Nephron progenitor cell (in vitro differentiated cells): ENCODE data around the gene GRK5.
"Not testable (repeated sequence)": the region's sequence is repeated elsewhere in the genome, so short reads cannot be mapped to it uniquely, and the experiment has no call there.

Experiments used
- DNase-seq: peaks from one replicate; pipeline ENCODE4 v3.0.0; 2021
- H3K27ac Mint-ChIP-seq: 2 replicates; pipeline ENCODE4 v1.8.0; 2021; ENCODE audit warnings: mild to moderate bottlenecking, moderate library complexity, mixed read lengths
- H3K27me3 Mint-ChIP-seq: 2 replicates; pipeline ENCODE4 v1.8.0; 2021; ENCODE audit warnings: mild to moderate bottlenecking, low read depth, mixed read lengths; ENCODE audit not compliant: poor library complexity
- H3K36me3 Mint-ChIP-seq: 2 replicates; pipeline ENCODE4 v1.8.0; 2021; ENCODE audit warnings: low read depth, mixed read lengths
- H3K4me1 Mint-ChIP-seq: 2 replicates; pipeline ENCODE4 v1.8.0; 2021; ENCODE audit warnings: mixed read lengths
- H3K4me3 Mint-ChIP-seq: 2 replicates; pipeline ENCODE4 v1.8.0; 2021; ENCODE audit warnings: mild to moderate bottlenecking, moderate library complexity, mixed read lengths
- H3K9me3 Mint-ChIP-seq: 2 replicates; pipeline ENCODE4 v1.8.0; 2021; ENCODE audit warnings: mild to moderate bottlenecking, moderate library complexity, mixed read lengths
- TF ChIP-seq, protein P1 (sequence below): fragments of 200-600 bp; sonication (generic); IDR thresholded peaks from 2 replicates; pipeline ENCODE4 v1.5.0; 2021; ENCODE audit warnings: antibody characterized with exemption

Gene GRK5

DNA sequence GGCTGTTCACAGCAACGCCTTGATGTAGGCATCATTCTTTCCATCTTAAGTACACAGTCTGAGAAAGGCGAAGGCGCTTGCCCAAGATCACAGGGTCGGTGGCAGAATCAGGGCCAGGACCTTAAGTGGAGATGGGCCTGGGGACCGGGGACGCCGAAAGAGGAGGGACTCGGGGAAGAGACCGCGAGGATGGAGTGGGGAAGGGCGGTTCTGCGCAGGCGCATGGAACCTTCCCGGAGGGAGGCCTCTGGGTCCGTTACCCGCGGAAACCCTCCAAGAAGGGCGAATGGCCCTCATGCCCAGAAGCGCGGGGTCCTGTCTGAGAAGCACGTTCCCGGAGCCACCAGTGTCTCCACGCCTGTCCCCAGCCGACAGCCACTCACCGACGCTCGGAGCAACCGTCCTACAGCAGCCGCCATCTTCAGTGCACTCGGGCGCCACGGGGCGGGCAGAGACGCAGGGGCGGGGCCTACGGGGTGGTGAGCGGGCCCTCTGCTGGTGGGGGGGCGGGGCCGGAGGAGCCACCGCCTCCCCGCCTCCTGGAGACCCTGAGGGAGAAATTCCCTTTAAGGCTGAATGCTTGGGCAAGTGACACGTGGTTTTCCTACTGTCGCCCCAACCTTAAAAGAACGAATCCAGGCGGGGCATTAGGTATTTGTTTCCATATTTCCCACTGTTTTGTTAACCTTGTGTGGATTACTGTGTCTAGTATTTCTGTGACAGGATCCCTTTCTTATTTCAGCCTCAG, 28.8 kb upstream of the GRK5 start, which contains the start of gene PRDX3:
PRDX3 (minus strand) TSS at position 441 of the 748 bp plus-strand sequence; CDS start at position 419, 22 bp downstream.
- H3K27ac Mint-ChIP-seq: peak within 1 kb of the TSS; percentile 91
- H3K4me3 Mint-ChIP-seq: peak within 1 kb of the TSS; percentile 99
- H3K9me3 Mint-ChIP-seq: peaks cover 21% of the 10 kb centered on the region
- H3K4me1 Mint-ChIP-seq: peaks cover 35% of the 10 kb centered on the region
- DNase-seq: peak; percentile 98
- TF ChIP-seq, protein P1, sequence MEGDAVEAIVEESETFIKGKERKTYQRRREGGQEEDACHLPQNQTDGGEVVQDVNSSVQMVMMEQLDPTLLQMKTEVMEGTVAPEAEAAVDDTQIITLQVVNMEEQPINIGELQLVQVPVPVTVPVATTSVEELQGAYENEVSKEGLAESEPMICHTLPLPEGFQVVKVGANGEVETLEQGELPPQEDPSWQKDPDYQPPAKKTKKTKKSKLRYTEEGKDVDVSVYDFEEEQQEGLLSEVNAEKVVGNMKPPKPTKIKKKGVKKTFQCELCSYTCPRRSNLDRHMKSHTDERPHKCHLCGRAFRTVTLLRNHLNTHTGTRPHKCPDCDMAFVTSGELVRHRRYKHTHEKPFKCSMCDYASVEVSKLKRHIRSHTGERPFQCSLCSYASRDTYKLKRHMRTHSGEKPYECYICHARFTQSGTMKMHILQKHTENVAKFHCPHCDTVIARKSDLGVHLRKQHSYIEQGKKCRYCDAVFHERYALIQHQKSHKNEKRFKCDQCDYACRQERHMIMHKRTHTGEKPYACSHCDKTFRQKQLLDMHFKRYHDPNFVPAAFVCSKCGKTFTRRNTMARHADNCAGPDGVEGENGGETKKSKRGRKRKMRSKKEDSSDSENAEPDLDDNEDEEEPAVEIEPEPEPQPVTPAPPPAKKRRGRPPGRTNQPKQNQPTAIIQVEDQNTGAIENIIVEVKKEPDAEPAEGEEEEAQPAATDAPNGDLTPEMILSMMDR: no peak
- H3K27me3 Mint-ChIP-seq: peaks cover 5% of the 10 kb centered on the region
- peaks cover 25% of the 10 kb centered on the region for H3K36me3 Mint-ChIP-seq

GRCh38 chr10:119180850-119181400, 26.4 kb upstream of the GRK5 start:
- DNase-seq, H3K4me3 Mint-ChIP-seq, H3K27ac Mint-ChIP-seq, H3K27me3 Mint-ChIP-seq: not testable (repeated sequence)
- Mint-ChIP-seq H3K9me3 (peaks cover 32% of the 10 kb centered on the region), H3K36me3 (peaks cover 14% of the 10 kb centered on the region), H3K4me1 (peaks cover 31% of the 10 kb centered on the region)

- TF ChIP-seq, protein P1: no peak
- H3K9me3 Mint-ChIP-seq: peaks cover 32% of the 10 kb centered on the region
- H3K4me3 Mint-ChIP-seq: no peak overlapping the region
- H3K27ac Mint-ChIP-seq: no peak overlapping the region
- H3K36me3 Mint-ChIP-seq: peaks cover 4% of the 10 kb centered on the region
- peaks cover 16% of the 10 kb centered on the region for H3K4me1 Mint-ChIP-seq
- no peak for DNase-seq
- peaks cover 12% of the 10 kb centered on the region for H3K27me3 Mint-ChIP-seq
Observed at GRCh38 chr10:119183664-119184412, 23.5 kb upstream of the GRK5 start.

DNA sequence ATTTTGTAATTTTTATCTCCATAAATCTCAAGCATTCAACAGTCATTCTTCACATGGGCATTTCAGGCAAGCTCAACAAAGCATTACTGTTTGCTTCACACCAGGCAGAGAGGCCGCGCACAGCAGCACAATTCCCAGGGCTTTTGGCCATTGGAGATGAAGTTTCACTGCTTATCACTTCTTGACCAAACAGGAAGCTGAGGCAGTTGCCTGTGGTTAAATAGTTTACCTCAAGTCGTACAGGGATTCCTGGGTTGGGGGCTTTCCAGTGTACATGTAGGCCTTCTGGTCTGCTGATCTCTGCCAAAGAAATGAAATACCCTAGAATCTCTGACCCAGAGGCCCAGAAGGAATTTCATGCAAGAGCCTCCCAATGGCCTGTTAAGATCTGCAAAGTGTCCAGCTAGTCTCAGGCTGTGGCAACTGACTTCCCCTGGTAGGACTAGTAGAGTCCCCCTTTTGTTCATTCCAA, 17.5 kb upstream of the GRK5 start:
- DNase-seq: no peak
- Mint-ChIP-seq H3K27me3 (peaks cover 18% of the 10 kb centered on the region), H3K27ac (peak overlapping the region; percentile 68), H3K36me3 (no peaks in the 10 kb centered on the region), H3K4me1 (peaks cover 16% of the 10 kb centered on the region), H3K9me3 (peaks cover under 1% of the 10 kb centered on the region), H3K4me3 (no peak overlapping the region)
- TF ChIP-seq, protein P1: no peak

GRCh38 chr10:119190353-119190752, 17.0 kb upstream of the GRK5 start:
- Mint-ChIP-seq H3K36me3 (no peaks in the 10 kb centered on the region), H3K4me1 (peaks cover 16% of the 10 kb centered on the region), H3K27me3 (peaks cover 16% of the 10 kb centered on the region), H3K27ac (no peak overlapping the region), H3K9me3 (no peaks in the 10 kb centered on the region), H3K4me3 (no peak overlapping the region)
- TF ChIP-seq, protein P1: no peak
- DNase-seq: no peak
